Measurements from ENCODE around the gene USP7.

Gene USP7

GRCh38 chr16:8966817-8967131 lies 3.1 kb upstream of the USP7 start:
- no peak for DNase-seq (ENCODE audit: low spot score in 2 of 2)
- no peaks in the 10 kb centered on the region for H3K9me3 ChIP-seq
- in situ Hi-C loops (cut with MboI; ENCODE audit: low sequenced_read_pairs) = no loop called here

GRCh38 chr16:8964462-8964861 lies 756 bp upstream of the USP7 start:
- in situ Hi-C loops (cut with MboI; ENCODE audit: low sequenced_read_pairs) = no loop called here
- Histone ChIP-seq H3K4me1 (peaks cover 38% of the 10 kb centered on the region), H3K4me3 (peak overlapping the region; percentile 44), H3K27me3 (ENCODE audit: low read depth) (no peaks in the 10 kb centered on the region), H3K9me3 (no peaks in the 10 kb centered on the region), H3K36me3 (replicated peaks) (peaks cover 3% of the 10 kb centered on the region; the same call in 1 of the 2 replicates)
- no peak for DNase-seq (ENCODE audit: low spot score in 2 of 2)

More at GRCh38 chr16:8966817-8967131, 3.1 kb upstream of the USP7 start:
- H3K36me3 ChIP-seq (replicated peaks) = peaks cover 3% of the 10 kb centered on the region; the same call in 1 of the 2 replicates
- peaks cover 27% of the 10 kb centered on the region for H3K4me1 ChIP-seq
- no peaks in the 10 kb centered on the region for H3K27me3 ChIP-seq (ENCODE audit: low read depth)
- no peak overlapping the region for H3K4me3 ChIP-seq

- no peak for DNase-seq (ENCODE audit: low spot score in 2 of 2)
- in situ Hi-C loops (cut with MboI; ENCODE audit: low sequenced_read_pairs) = no loop called here
- Histone ChIP-seq H3K4me3 (peak overlapping the region; percentile 77), H3K36me3 (replicated peaks) (peaks cover 3% of the 10 kb centered on the region; the same call in 1 of the 2 replicates), H3K9me3 (no peaks in the 10 kb centered on the region), H3K4me1 (peaks cover 37% of the 10 kb centered on the region), H3K27me3 (ENCODE audit: low read depth) (no peaks in the 10 kb centered on the region)
Measured at GRCh38 chr16:8963010-8963820, 491 bp downstream of the USP7 start.

GRCh38 chr16:8962393-8963009 lies 1.2 kb downstream of the USP7 start:
- Histone ChIP-seq H3K27me3 (ENCODE audit: low read depth) (no peaks in the 10 kb centered on the region), H3K4me3 (peak overlapping the region; percentile 77), H3K36me3 (replicated peaks) (peaks cover 3% of the 10 kb centered on the region; the same call in 1 of the 2 replicates), H3K4me1 (peaks cover 37% of the 10 kb centered on the region), H3K9me3 (no peaks in the 10 kb centered on the region)
- no peak for DNase-seq (ENCODE audit: low spot score in 2 of 2)
- in situ Hi-C loops (cut with MboI; ENCODE audit: low sequenced_read_pairs) = no loop called here

- DNase-seq (ENCODE audit: low spot score in 2 of 2) = peak in 1 of 2 experiments; percentile 41
Measured at GRCh38 chr16:8961811-8962390, 1.8 kb downstream of the USP7 start.

GRCh38 chr16:8960788-8961109 lies 3.0 kb downstream of the USP7 start:
- H3K9me3 ChIP-seq = no peaks in the 10 kb centered on the region
- in situ Hi-C loops (cut with MboI; ENCODE audit: low sequenced_read_pairs) = no loop called here
- peak overlapping the region; percentile 77 for H3K4me3 ChIP-seq
- peaks cover 3% of the 10 kb centered on the region; the same call in 1 of the 2 replicates for H3K36me3 ChIP-seq (replicated peaks)
- no peaks in the 10 kb centered on the region for H3K27me3 ChIP-seq (ENCODE audit: low read depth)
- peaks cover 20% of the 10 kb centered on the region for H3K4me1 ChIP-seq
- no peak for DNase-seq (ENCODE audit: low spot score in 2 of 2)

More at GRCh38 chr16:8961811-8962390, 1.8 kb downstream of the USP7 start:
- H3K27me3 ChIP-seq (ENCODE audit: low read depth) = no peaks in the 10 kb centered on the region
- peaks cover 3% of the 10 kb centered on the region; the same call in 1 of the 2 replicates for H3K36me3 ChIP-seq (replicated peaks)
- in situ Hi-C loops (cut with MboI; ENCODE audit: low sequenced_read_pairs) = no loop called here
- H3K4me3 ChIP-seq = peak overlapping the region; percentile 77
- no peaks in the 10 kb centered on the region for H3K9me3 ChIP-seq
- H3K4me1 ChIP-seq = peaks cover 32% of the 10 kb centered on the region

GRCh38 chr16:8959921-8960787 lies 3.6 kb downstream of the USP7 start:
- no peak for DNase-seq (ENCODE audit: low spot score in 2 of 2)
- Histone ChIP-seq H3K9me3 (no peaks in the 10 kb centered on the region), H3K4me1 (peaks cover 17% of the 10 kb centered on the region), H3K27me3 (ENCODE audit: low read depth) (no peaks in the 10 kb centered on the region), H3K36me3 (replicated peaks) (peaks cover 3% of the 10 kb centered on the region; the same call in 1 of the 2 replicates), H3K4me3 (peak overlapping the region; percentile 77)
- in situ Hi-C loops (cut with MboI; ENCODE audit: low sequenced_read_pairs) = no loop called here

GRCh38 chr16:8958344-8959167 lies 5.2 kb downstream of the USP7 start:
- in situ Hi-C loops (cut with MboI; ENCODE audit: low sequenced_read_pairs) = no loop called here
- peaks cover 3% of the 10 kb centered on the region; the same call in 1 of the 2 replicates for H3K36me3 ChIP-seq (replicated peaks)
- H3K27me3 ChIP-seq (ENCODE audit: low read depth) = no peaks in the 10 kb centered on the region
- no peaks in the 10 kb centered on the region for H3K9me3 ChIP-seq
- H3K4me1 ChIP-seq = peaks cover 17% of the 10 kb centered on the region
- no peak for DNase-seq (ENCODE audit: low spot score in 2 of 2)
- H3K4me3 ChIP-seq = no peak overlapping the region

GRCh38 chr16:8957509-8958157 lies 6.1 kb downstream of the USP7 start:
- no peak for DNase-seq (ENCODE audit: low spot score in 2 of 2)
- Histone ChIP-seq H3K36me3 (replicated peaks) (peaks cover 3% of the 10 kb centered on the region; the same call in 1 of the 2 replicates), H3K27me3 (ENCODE audit: low read depth) (no peaks in the 10 kb centered on the region), H3K9me3 (no peaks in the 10 kb centered on the region), H3K4me1 (peaks cover 17% of the 10 kb centered on the region), H3K4me3 (no peak overlapping the region)
- in situ Hi-C loops (cut with MboI; ENCODE audit: low sequenced_read_pairs) = no loop called here

GRCh38 chr16:8957063-8957397 lies 6.7 kb downstream of the USP7 start:
- peaks cover 21% of the 10 kb centered on the region for H3K4me1 ChIP-seq
- DNase-seq (ENCODE audit: low spot score in 2 of 2) = no peak
- H3K9me3 ChIP-seq = no peaks in the 10 kb centered on the region
- peaks cover 2% of the 10 kb centered on the region; the same call in 1 of the 2 replicates for H3K36me3 ChIP-seq (replicated peaks)
- no peak overlapping the region for H3K4me3 ChIP-seq
- in situ Hi-C loops (cut with MboI; ENCODE audit: low sequenced_read_pairs) = no loop called here
- no peaks in the 10 kb centered on the region for H3K27me3 ChIP-seq (ENCODE audit: low read depth)

- in situ Hi-C loops (cut with MboI; ENCODE audit: low sequenced_read_pairs) = no loop called here
- peaks cover 21% of the 10 kb centered on the region for H3K4me1 ChIP-seq
- no peak overlapping the region for H3K4me3 ChIP-seq
Measured at GRCh38 chr16:8956265-8957062, 7.2 kb downstream of the USP7 start.

GRCh38 chr16:8955828-8956227 lies 7.9 kb downstream of the USP7 start:
- H3K4me1 ChIP-seq = peaks cover 18% of the 10 kb centered on the region
- no peaks in the 10 kb centered on the region for H3K9me3 ChIP-seq
- in situ Hi-C loops (cut with MboI; ENCODE audit: low sequenced_read_pairs) = no loop called here
- no peak overlapping the region for H3K4me3 ChIP-seq
- H3K27me3 ChIP-seq (ENCODE audit: low read depth) = no peaks in the 10 kb centered on the region
- H3K36me3 ChIP-seq (replicated peaks) = no peaks in the 10 kb centered on the region
- DNase-seq (ENCODE audit: low spot score in 2 of 2) = no peak

More at GRCh38 chr16:8956265-8957062, 7.2 kb downstream of the USP7 start:
- H3K27me3 ChIP-seq (ENCODE audit: low read depth) = no peaks in the 10 kb centered on the region
- no peaks in the 10 kb centered on the region for H3K36me3 ChIP-seq (replicated peaks)
- H3K9me3 ChIP-seq = no peaks in the 10 kb centered on the region
- DNase-seq (ENCODE audit: low spot score in 2 of 2) = no peak
